T-helper 2 cell treated with Interferon-gamma antibody and Interleukin-4, amounts not matched to agents 5 μg/mL and 100 μg/mL, for 36 hours (primary cell): Measurements from ENCODE around the gene TPPP.
A peak's percentile ranks its signal among the peaks of the same experiment; 100 is the strongest.

Source experiments
- DNase-seq: peaks from one replicate; pipeline ENCODE4 v3.0.0; 2021; ENCODE audit warnings: low spot score
- H3K27ac Mint-ChIP-seq: one replicate; pipeline ENCODE4 v1.8.0; 2021; ENCODE audit warnings: mild to moderate bottlenecking, mixed read lengths
- H3K27me3 Mint-ChIP-seq: one replicate; pipeline ENCODE4 v1.8.0; 2021; ENCODE audit warnings: low read depth, mixed read lengths
- H3K36me3 Mint-ChIP-seq: one replicate; pipeline ENCODE4 v1.8.0; 2021; ENCODE audit warnings: low read depth, mixed read lengths
- H3K4me1 Mint-ChIP-seq: one replicate; pipeline ENCODE4 v1.8.0; 2021; ENCODE audit warnings: low read depth, mixed read lengths
- H3K4me3 Mint-ChIP-seq: one replicate; pipeline ENCODE4 v1.8.0; 2022; ENCODE audit warnings: mild to moderate bottlenecking, moderate library complexity, mixed read lengths
- H3K9me3 Mint-ChIP-seq: one replicate; pipeline ENCODE4 v1.8.0; 2021; ENCODE audit warnings: mixed read lengths

The TPPP gene

DNA sequence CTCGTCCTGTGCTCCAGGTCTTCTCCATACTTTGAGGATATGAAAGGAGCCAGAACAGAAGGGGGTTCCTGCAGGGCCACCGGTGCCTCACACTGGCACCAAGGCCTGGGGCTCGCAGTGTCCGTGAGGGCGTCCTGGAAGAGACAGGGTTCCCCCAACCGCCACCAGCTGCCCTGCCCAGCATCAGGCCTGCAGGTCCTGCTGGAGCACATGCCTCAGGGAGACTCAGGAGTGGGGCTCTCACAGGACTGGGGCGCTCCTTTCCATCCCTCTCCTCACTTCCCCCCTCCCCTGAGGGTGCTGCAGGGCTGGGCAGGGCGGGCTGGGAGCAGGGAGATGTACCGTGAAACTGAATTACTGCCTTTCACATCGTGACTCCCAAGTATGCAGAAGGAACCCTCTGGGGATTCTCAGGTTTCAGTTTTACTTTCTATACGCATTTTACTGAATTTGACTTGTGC, 49.3 kb downstream of the TPPP start:
- DNase-seq: no peak

DNA sequence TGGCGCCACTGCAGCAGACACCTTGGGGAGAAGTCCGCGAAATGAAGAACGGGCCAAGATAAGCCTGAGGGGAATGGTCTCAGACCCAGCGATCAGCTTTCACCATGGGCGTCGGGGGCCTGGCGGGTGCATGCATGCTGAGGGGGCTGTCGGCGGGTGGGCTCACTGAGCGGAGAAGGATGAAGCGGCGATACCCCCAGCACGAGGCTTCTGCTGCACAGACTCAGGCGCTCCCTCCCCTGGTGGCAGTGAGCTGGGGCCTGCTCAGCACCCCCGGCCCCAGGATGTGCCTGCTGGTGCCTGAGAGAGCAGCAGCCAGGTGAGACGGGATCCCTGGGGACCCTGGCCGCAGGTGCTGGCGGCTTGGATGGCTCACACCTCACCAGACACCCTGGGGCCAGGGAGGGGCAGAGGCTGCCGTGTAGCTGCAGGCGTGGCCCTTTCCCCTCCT, 49.8 kb downstream of the TPPP start:
- H3K27me3 Mint-ChIP-seq: no peaks in the 10 kb centered on the region
- H3K27ac Mint-ChIP-seq: no peak overlapping the region
- H3K9me3 Mint-ChIP-seq: no peaks in the 10 kb centered on the region
- H3K4me1 Mint-ChIP-seq: peaks cover 5% of the 10 kb centered on the region
- no peak for DNase-seq
- H3K4me3 Mint-ChIP-seq: no peak overlapping the region
- H3K36me3 Mint-ChIP-seq: peaks cover 23% of the 10 kb centered on the region

More for the DNA sequence above, 49.3 kb downstream of the TPPP start:
- Mint-ChIP-seq H3K36me3 (peaks cover 23% of the 10 kb centered on the region), H3K27me3 (no peaks in the 10 kb centered on the region), H3K9me3 (no peaks in the 10 kb centered on the region), H3K27ac (no peak overlapping the region), H3K4me1 (peaks cover 5% of the 10 kb centered on the region), H3K4me3 (no peak overlapping the region)

DNA sequence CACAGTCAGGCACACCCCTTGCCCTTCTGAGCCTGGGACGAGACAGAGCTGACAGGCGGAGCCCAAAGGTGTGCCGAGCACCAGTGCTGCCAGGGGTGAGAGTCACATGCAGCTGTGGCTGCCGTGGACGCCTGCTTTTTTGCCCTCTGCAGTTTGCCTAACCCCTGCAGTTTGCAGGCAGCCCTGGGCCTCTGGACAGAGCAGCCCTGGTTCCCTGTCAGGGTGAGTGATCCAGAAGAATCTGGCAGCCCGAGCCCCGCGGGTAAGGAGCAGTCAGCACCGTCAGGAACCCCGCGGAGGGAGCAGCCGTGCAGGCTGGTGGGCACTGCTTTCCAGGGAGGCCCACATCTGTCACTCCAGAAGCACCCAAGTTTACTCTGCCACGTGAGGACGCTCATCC, 50.7 kb downstream of the TPPP start:
- no peak overlapping the region for H3K27ac Mint-ChIP-seq
- no peaks in the 10 kb centered on the region for H3K27me3 Mint-ChIP-seq
- no peak for DNase-seq
- no peak overlapping the region for H3K4me3 Mint-ChIP-seq
- H3K36me3 Mint-ChIP-seq: peaks cover 29% of the 10 kb centered on the region
- H3K9me3 Mint-ChIP-seq: no peaks in the 10 kb centered on the region
- peaks cover 5% of the 10 kb centered on the region for H3K4me1 Mint-ChIP-seq

DNA sequence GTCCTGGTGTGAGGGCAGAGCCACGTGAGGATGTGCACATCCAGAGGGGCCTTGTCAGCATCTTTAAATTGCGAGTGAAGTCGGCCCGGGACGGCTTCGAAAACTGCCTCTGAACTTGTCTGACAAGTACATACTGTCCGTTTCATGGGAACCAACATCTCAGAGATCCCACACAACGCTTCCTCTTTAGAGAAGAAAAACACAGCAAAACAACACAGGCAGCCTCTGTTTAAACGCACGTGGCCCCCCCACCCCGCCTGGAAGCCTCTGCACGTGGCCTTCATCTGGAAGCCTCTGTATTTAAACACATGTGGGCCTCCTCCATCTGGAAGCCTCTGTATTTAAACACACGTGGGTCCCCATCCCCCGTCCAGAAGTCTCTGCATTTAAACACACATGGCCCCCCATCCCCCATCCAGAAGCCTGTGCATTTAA, 51.8 kb downstream of the TPPP start:
- Mint-ChIP-seq H3K4me3 (no peak overlapping the region), H3K36me3 (peaks cover 28% of the 10 kb centered on the region), H3K9me3 (no peaks in the 10 kb centered on the region), H3K4me1 (peaks cover 5% of the 10 kb centered on the region), H3K27me3 (no peaks in the 10 kb centered on the region), H3K27ac (no peak overlapping the region)
- no peak for DNase-seq

DNA sequence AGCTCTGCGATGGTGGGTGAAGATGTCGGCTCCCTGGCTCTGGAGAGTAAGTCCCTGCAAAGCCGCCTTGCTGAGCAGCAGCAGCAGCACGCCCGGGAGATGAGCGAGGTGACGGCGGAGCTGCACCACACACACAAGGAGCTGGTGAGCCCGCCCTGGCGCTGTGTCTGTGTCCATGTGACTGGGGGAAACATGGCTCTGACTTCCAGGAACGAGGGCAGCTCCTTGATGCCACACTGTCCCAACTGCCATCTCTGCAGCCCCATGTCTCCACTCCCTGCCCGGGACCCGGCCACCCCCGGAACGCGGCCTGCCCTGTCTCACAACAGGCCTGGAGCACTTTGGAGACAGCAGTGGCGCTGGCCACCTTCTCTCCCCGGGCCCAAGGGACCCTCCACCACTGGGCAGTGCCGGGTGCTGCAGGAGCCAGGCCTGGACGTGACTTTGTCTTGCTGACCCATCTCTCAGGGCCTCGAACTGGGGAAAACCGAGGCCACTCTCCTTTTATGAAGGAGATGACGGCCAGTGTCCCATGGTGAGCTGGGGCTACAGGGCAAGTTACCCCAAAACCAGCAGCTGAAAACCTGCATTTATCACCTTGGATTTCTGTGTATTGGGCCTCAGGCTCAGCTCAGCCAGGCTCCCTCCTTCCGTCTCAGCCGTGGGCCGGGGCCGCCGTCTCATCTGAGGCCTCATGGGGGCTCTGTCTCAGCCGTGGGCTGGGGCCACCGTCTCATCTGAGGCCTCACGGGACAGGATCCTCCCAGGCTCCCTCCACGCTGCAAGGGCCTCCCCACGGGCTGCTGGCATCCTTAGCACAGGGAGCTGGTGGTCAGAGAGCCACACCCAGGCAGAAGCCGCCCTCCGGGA, 52.5 kb downstream of the TPPP start:
- Mint-ChIP-seq H3K4me1 (peaks cover 5% of the 10 kb centered on the region), H3K36me3 (peaks cover 28% of the 10 kb centered on the region), H3K4me3 (no peak overlapping the region), H3K27ac (no peak overlapping the region), H3K9me3 (no peaks in the 10 kb centered on the region), H3K27me3 (no peaks in the 10 kb centered on the region)
- DNase-seq: no peak

DNA sequence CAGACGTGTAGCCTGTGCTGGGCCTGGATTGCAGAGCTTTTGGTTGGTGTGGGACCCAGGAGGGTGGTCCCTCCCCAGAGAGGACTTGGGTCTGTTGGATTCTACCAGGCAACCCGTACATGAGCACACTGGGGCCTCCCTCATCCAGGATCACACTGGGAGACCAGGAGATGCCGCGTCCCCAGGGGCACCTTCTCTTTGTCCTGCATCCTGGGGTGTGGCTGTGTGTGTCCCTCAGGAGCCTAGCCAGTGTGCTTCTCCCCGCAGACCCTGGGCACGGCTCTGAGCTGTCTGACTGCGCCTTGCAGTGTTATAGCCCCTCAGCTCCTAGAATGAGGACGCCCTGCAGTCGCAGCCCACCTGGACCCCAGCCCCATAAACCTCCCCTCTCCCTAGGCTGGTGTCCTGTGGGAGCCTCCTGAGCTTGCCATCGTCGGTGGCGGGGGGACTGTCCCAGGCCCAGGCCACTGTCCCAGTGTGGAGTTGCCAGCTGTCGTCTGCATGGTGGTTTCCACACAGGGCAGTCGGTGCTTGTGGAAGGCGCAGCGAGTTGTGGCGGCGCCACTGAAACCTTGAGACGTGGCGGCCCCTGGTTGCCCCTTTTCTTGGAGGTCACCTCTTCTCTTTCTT, 53.5 kb downstream of the TPPP start:
- DNase-seq: no peak
- H3K27me3 Mint-ChIP-seq: no peaks in the 10 kb centered on the region
- no peak overlapping the region for H3K4me3 Mint-ChIP-seq
- H3K4me1 Mint-ChIP-seq: peaks cover 5% of the 10 kb centered on the region
- H3K36me3 Mint-ChIP-seq: peaks cover 29% of the 10 kb centered on the region
- no peak overlapping the region for H3K27ac Mint-ChIP-seq
- no peaks in the 10 kb centered on the region for H3K9me3 Mint-ChIP-seq

DNA sequence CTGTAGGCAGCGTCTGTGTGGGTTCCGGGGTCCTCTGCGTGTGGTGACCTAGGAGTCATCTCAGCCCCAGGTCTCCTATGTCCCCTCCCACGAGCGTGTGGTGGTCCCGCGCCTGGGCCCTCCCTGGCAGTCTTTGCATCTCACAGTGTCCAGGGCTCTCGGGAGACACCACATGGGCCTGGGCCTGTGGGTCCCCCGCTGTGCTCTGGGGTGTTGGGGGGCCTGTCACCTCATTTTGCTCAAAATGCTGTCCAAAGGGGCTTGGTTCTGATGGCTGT, 54.0 kb downstream of the TPPP start:
- H3K4me1 Mint-ChIP-seq: peaks cover 5% of the 10 kb centered on the region
- H3K36me3 Mint-ChIP-seq: peaks cover 30% of the 10 kb centered on the region

DNA sequence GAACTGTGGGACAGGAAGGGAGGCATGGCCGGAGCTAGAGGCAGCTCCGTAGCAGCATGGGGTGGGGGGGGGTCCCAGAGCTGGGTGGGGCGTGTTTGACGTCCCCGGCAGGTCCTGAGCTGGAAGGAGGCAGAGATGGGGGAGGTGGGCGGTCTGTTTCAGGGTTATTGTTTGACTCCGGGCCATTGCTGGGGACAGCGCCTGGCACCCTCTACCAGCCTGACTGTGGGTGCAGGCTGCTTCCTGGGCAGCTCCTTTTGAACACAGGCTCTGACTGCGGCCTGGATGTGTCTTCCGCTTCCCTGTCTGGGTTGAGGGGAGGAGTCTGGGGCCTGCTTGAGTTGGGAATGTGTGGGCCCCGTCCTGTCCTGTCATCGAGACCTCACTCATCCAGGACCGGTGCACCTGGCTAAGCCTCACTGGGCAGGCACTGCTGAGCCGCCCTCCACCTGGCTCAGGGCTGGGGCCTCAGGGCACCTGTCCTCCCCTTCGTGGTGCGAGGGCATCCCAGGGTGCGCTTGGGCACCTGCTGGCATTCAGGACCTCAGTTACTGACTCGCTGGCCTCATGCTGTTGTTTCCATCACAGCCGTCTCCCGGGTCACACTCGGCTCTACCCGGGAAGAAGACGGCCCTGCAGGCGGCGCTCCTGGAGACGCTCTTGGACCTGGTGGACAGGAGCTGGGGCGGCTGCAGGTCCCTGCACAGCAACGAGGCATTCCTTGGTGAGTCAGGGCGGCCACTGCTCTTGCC, 54.5 kb downstream of the TPPP start:
- Mint-ChIP-seq H3K27ac (no peak overlapping the region), H3K36me3 (peaks cover 28% of the 10 kb centered on the region), H3K27me3 (no peaks in the 10 kb centered on the region), H3K4me1 (peaks cover 3% of the 10 kb centered on the region), H3K9me3 (no peaks in the 10 kb centered on the region), H3K4me3 (no peak overlapping the region)
- DNase-seq: no peak

More for the DNA sequence above, 54.0 kb downstream of the TPPP start:
- no peak overlapping the region for H3K27ac Mint-ChIP-seq
- H3K9me3 Mint-ChIP-seq: no peaks in the 10 kb centered on the region
- DNase-seq: no peak
- no peak overlapping the region for H3K4me3 Mint-ChIP-seq
- H3K27me3 Mint-ChIP-seq: no peaks in the 10 kb centered on the region

DNA sequence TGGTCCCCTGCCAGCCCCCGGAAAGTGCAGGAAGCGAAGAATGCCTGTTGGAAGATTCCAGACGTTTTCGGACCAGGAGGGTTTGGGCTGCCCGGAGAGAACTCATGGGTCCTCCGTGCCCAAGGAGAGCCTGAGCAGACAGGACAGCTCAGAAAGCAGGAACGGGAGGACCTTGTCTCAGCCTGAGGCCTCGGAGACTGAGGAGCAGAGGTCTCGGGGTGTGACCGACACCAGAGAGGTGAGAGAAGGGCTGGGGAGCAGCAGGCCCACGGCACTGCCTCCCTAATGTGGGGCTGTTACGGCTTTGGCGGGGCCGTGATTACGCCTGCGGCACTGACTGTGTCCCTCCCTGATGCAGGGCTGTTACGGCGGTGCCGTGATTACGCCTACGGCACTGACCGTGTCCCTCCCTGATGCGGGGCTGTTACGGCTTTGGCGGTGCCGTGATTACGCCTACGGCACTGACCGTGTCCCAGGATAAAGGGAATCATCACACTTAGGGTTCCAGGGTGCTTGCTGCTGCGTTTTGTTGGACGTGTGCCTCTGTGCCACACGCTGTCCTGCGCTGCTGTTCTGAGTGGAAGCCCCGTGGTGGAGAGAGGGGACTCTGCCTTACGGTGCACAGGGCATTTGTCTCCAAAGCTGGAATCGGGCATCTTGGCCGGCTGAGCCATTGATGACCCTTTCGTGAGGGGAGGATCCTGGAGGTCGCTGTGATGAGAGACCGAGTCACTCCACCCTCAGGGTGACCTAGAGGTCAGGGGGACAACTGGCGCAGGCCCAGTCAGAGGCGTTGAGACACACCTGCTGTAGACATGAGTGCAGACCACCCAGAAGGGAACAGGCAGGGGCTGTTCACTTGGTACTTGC, 55.3 kb downstream of the TPPP start:
- Mint-ChIP-seq H3K27me3 (no peaks in the 10 kb centered on the region), H3K27ac (peak overlapping the region; percentile 31), H3K9me3 (no peaks in the 10 kb centered on the region), H3K4me3 (no peak overlapping the region), H3K36me3 (peaks cover 28% of the 10 kb centered on the region), H3K4me1 (no peaks in the 10 kb centered on the region)
- DNase-seq: no peak

DNA sequence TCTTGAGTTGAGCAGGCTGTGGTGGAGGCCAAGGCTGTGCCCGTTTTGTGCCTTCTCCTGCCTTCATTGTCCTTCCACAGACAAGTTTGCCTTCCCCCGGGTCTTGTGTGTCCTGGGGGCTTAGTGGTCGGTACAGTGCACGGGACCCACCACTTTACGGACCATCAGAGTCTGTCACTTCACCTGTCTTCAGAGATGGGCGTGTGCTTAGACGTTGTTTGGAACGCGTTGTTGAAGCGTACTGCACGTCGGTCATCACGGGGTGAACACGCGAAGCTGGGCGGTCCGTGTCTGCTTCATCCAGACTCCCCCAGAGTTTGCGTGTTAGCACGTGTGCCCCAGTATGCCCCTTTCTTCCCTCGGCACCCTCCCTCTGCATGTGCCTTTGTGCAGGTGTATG, 56.2 kb downstream of the TPPP start:
- no peaks in the 10 kb centered on the region for H3K9me3 Mint-ChIP-seq
- no peak overlapping the region for H3K4me3 Mint-ChIP-seq
- no peaks in the 10 kb centered on the region for H3K4me1 Mint-ChIP-seq
- DNase-seq: no peak
- no peak overlapping the region for H3K27ac Mint-ChIP-seq
- H3K36me3 Mint-ChIP-seq: peaks cover 28% of the 10 kb centered on the region
- no peaks in the 10 kb centered on the region for H3K27me3 Mint-ChIP-seq

DNA sequence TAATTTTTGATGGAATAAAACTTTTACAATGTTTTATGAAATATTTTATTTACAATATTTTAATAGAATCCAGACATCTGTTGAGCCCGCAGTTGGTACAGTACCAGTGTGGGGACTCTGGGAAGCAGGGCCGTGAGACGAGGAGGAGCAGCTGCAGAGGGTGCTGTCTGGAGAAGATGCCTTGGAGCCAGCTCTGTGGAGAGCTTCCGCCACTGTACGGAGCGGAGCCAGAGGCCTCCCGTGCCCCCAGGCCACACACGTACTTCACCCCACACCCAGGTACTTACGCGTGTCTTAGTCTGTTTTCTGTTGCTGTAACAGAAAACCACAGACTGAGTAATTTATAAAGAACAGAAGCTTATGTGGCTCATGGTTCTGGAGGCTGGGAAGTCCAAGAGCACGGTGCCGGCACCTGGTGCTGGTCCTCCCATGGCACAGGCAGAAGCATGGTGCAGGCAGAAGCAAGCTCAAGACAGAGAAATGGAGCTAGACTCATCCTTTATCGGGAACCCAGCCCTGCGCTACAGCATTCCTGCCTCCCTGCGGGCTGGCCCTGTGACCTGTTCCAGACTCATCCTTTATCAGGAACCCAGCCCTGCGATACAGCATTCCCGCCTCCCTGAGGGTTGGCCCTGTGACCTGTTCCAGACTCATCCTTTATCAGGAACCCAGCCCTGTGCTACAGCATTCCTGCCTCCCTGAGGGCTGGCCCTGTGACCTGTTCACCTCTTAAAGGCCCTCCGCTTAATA, 57.7 kb downstream of the TPPP start:
- Mint-ChIP-seq H3K9me3 (no peaks in the 10 kb centered on the region), H3K36me3 (peaks cover 28% of the 10 kb centered on the region), H3K4me3 (no peak overlapping the region), H3K27me3 (no peaks in the 10 kb centered on the region), H3K27ac (no peak overlapping the region), H3K4me1 (no peaks in the 10 kb centered on the region)
- DNase-seq: no peak

DNA sequence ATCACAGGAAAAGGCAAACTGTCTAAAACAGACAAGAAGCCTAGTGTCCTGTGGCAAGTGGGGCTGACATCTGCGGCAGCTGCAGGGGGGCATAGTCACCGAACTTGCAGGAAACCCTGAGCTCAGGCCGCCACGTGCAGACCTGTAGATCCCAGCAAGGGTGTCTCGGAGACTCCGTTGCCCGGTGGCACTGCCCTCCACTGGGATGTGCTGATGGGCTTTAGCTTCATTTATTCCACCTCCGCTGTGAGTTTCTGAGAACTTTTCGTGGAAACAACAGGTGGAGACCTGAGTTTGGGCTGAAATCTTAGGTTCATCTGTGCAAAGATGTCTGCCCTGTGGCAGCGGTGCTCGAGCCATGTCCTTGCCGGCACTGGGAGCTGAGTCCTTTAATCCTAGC, 59.0 kb downstream of the TPPP start:
- Mint-ChIP-seq H3K9me3 (no peaks in the 10 kb centered on the region), H3K27me3 (no peaks in the 10 kb centered on the region), H3K4me3 (no peak overlapping the region), H3K36me3 (peaks cover 28% of the 10 kb centered on the region), H3K27ac (no peak overlapping the region), H3K4me1 (no peaks in the 10 kb centered on the region)
- no peak for DNase-seq

DNA sequence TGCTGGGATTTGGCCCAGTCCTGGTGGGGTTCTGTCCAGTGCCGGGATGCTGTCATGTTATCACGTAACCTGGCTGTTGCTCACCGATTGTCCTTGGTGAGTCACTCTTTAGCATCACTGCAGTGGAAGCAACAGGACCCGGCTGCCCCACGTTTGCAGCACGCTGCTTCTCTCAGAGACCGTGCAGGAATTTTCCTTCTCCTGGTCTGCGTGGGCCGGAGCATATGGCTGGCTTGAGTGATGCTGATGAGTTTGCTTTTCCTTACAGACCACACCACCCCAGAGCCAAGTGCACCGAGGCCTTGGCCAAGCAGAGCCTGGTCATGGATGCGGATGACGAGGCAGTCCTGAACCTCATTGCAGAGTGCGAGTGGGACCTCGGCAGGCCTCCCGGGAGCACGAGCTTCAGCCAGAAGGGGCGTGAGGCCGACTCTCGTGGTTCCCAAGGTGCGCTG, 59.6 kb downstream of the TPPP start:
- Mint-ChIP-seq H3K27ac (no peak overlapping the region), H3K36me3 (peaks cover 28% of the 10 kb centered on the region), H3K27me3 (no peaks in the 10 kb centered on the region), H3K4me3 (no peak overlapping the region), H3K9me3 (no peaks in the 10 kb centered on the region), H3K4me1 (no peaks in the 10 kb centered on the region)
- no peak for DNase-seq
